PFSK-1 (cell line): ENCODE measurements around the gene SEC24D.

ENCODE experiments used
- FOXP2 ChIP-seq: optimal IDR thresholded peaks from 2 replicates; pipeline ENCODE3; 2011; ENCODE audit warnings: borderline replicate concordance, control low read depth, inconsistent platforms; ENCODE audit not compliant: insufficient read depth; ENCODE audit errors: extremely low read length, extremely low read depth
- POLR2AphosphoS5 ChIP-seq: IDR thresholded peaks from 2 replicates; pipeline ENCODE4 v1.6.1; 2012; ENCODE audit warnings: low read depth, mild to moderate bottlenecking, control low read depth, low read length, moderate library complexity
- SIN3A ChIP-seq: IDR thresholded peaks from 2 replicates; pipeline ENCODE4 v1.6.1; 2012; ENCODE audit warnings: mild to moderate bottlenecking, low read length, moderate library complexity, borderline replicate concordance; ENCODE audit not compliant: insufficient read depth
- TAF1 ChIP-seq: IDR thresholded peaks from 2 replicates; pipeline ENCODE4 v1.6.1; 2012; ENCODE audit warnings: low read length, control low read depth, borderline replicate concordance; ENCODE audit not compliant: insufficient read depth
- TF ChIP-seq, protein P1 (sequence below), 2 experiments: IDR thresholded peaks; 2 replicates each; pipeline versions ENCODE4 v1.6.1 to v1.8.0; 2011 to 2012; ENCODE audit warnings: low read depth in 2 of 2, low read length in 2 of 2, control low read depth in 1 of 2, inconsistent platforms in 1 of 2, mild to moderate bottlenecking in 1 of 2, moderate library complexity in 1 of 2; ENCODE audit not compliant: insufficient read depth in 1 of 2

SEC24D gene

DNA sequence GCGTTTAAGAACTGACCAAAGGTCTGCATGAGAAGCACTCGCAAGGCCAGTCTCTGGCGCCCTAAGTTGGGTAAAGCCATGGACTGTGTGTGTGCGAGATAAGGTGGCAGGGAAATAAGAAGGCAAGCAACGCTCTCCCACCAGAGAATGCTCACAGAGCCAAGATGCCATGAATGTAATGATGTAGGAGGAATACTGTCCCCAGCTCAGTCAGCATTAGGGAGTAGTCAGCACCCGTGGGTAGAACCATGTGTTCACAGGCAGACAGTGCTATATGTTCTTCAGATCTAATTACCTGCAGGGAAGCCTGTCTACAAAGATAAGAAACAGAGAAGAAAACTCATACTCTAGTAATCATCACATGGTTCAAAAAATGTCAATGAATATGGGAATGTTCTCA lies 68.8 kb downstream of the SEC24D start:
- no peak for TF ChIP-seq SIN3A
- no peak for TF ChIP-seq POLR2AphosphoS5
- TF ChIP-seq, protein P1, sequence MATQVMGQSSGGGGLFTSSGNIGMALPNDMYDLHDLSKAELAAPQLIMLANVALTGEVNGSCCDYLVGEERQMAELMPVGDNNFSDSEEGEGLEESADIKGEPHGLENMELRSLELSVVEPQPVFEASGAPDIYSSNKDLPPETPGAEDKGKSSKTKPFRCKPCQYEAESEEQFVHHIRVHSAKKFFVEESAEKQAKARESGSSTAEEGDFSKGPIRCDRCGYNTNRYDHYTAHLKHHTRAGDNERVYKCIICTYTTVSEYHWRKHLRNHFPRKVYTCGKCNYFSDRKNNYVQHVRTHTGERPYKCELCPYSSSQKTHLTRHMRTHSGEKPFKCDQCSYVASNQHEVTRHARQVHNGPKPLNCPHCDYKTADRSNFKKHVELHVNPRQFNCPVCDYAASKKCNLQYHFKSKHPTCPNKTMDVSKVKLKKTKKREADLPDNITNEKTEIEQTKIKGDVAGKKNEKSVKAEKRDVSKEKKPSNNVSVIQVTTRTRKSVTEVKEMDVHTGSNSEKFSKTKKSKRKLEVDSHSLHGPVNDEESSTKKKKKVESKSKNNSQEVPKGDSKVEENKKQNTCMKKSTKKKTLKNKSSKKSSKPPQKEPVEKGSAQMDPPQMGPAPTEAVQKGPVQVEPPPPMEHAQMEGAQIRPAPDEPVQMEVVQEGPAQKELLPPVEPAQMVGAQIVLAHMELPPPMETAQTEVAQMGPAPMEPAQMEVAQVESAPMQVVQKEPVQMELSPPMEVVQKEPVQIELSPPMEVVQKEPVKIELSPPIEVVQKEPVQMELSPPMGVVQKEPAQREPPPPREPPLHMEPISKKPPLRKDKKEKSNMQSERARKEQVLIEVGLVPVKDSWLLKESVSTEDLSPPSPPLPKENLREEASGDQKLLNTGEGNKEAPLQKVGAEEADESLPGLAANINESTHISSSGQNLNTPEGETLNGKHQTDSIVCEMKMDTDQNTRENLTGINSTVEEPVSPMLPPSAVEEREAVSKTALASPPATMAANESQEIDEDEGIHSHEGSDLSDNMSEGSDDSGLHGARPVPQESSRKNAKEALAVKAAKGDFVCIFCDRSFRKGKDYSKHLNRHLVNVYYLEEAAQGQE (IDR thresholded peaks at IDR 0.05; ENCODE audit: insufficient read depth in 1 of 2, low read depth in 2 of 2, low read length in 2 of 2) = no peak
- TF ChIP-seq FOXP2 = no peak
- TF ChIP-seq TAF1 = no peak

DNA sequence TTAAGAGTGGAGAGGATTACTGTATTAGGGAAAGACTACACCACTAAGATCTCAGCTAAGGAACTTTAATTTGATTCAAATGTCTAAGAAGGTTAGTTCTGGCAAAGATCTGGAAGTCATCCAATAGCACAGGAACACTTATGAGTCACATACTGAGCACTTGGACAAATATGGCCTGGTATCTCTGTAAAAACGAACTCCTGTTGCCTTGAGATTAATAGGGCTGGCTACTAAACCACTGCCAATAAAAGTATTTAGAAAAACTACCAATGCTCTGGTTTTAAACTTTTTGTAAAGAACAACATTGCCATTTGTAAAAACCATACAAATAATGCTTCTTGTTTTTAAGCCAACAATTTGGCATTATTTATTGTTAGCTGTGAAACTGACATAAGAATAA lies 70.5 kb downstream of the SEC24D start:
- TF ChIP-seq TAF1 = no peak
- no peak for TF ChIP-seq SIN3A
- TF ChIP-seq FOXP2 = no peak
- TF ChIP-seq, protein P1 (IDR thresholded peaks at IDR 0.05; ENCODE audit: insufficient read depth in 1 of 2, low read depth in 2 of 2, low read length in 2 of 2) = no peak
- TF ChIP-seq POLR2AphosphoS5 = no peak

GRCh38 chr4:118762730-118763477 lies 73.0 kb downstream of the SEC24D start:
- TF ChIP-seq TAF1 (no peak), FOXP2 (no peak), POLR2AphosphoS5 (no peak), SIN3A (no peak)
- TF ChIP-seq, protein P1 (IDR thresholded peaks at IDR 0.05; ENCODE audit: insufficient read depth in 1 of 2, low read depth in 2 of 2, low read length in 2 of 2) = no peak

GRCh38 chr4:118762155-118762554 lies 73.8 kb downstream of the SEC24D start:
- TF ChIP-seq TAF1 (no peak), POLR2AphosphoS5 (no peak), SIN3A (no peak), FOXP2 (no peak)
- TF ChIP-seq, protein P1 (IDR thresholded peaks at IDR 0.05; ENCODE audit: insufficient read depth in 1 of 2, low read depth in 2 of 2, low read length in 2 of 2) = no peak
